HL-60 (cell line): ENCODE measurements around the gene MYO5C.
"Not testable (repeated sequence)": the region's sequence is repeated elsewhere in the genome, so short reads cannot be mapped to it uniquely, and the experiment has no call there.

Source experiments
- DNase-seq, 2 experiments: peaks; one replicate each; pipeline ENCODE4 v3.0.0-alpha.2; 2010 to 2020; ENCODE audit warnings: low read depth in 1 of 2, low spot score in 1 of 2
- H3K27ac ChIP-seq: fragments of 250-450 bp; sonication (Bioruptor Pico); replicated peaks from 2 replicates; pipeline ENCODE4 v1.5.1; 2020; ENCODE audit warnings: mild to moderate bottlenecking, moderate library complexity
- H3K27me3 ChIP-seq: fragments of 250-450 bp; sonication (Bioruptor Pico); 2 replicates; pipeline ENCODE4 v1.5.1; 2021; ENCODE audit warnings: mild to moderate bottlenecking, moderate library complexity; ENCODE audit not compliant: insufficient read depth, poor library complexity, severe bottlenecking
- H3K4me3 ChIP-seq: replicated peaks from 2 replicates; pipeline ENCODE4 v1.5.1; 2011; ENCODE audit warnings: mild to moderate bottlenecking, control low read depth, low read length; ENCODE audit not compliant: insufficient read depth
- CTCF ChIP-seq: IDR thresholded peaks from one replicate; pipeline ENCODE4 v1.5.1; 2011; ENCODE audit warnings: low read length, control low read depth, inconsistent platforms; ENCODE audit not compliant: insufficient read depth
- GABPA ChIP-seq: IDR thresholded peaks from 2 replicates; pipeline ENCODE4 v1.6.1; 2012; ENCODE audit warnings: low read depth
- POLR2AphosphoS5 ChIP-seq: IDR thresholded peaks from 2 replicates; pipeline ENCODE4 v1.6.1; 2012; ENCODE audit warnings: low read depth
- REST ChIP-seq: IDR thresholded peaks from 2 replicates; pipeline ENCODE4 v1.6.1; 2012; ENCODE audit warnings: low read depth; ENCODE audit not compliant: insufficient replicate concordance
- SPI1 ChIP-seq: IDR thresholded peaks from 2 replicates; pipeline ENCODE4 v1.6.1; 2012; ENCODE audit warnings: low read depth, mild to moderate bottlenecking, borderline replicate concordance

Gene MYO5C

GRCh38 chr15:52287114-52287513 lies 8.5 kb downstream of the MYO5C start:
- H3K27me3 ChIP-seq: no peaks in the 10 kb centered on the region
- TF ChIP-seq REST (no peak), SPI1 (no peak)
- H3K27ac ChIP-seq: no peak overlapping the region
- no peak for DNase-seq
- no peak overlapping the region for H3K4me3 ChIP-seq

GRCh38 chr15:52285941-52286340 lies 9.7 kb downstream of the MYO5C start:
- not testable (repeated sequence) for H3K27ac ChIP-seq

GRCh38 chr15:52284164-52284563 lies 11.4 kb downstream of the MYO5C start:
- H3K4me3 ChIP-seq: no peak overlapping the region
- H3K27ac ChIP-seq: no peak overlapping the region
- H3K27me3 ChIP-seq: no peaks in the 10 kb centered on the region
- TF ChIP-seq REST (no peak), POLR2AphosphoS5 (no peak), SPI1 (no peak), CTCF (no peak), GABPA (no peak)
- DNase-seq: no peak

More at GRCh38 chr15:52285941-52286340, 9.7 kb downstream of the MYO5C start:
- H3K27me3 ChIP-seq, H3K4me3 ChIP-seq, DNase-seq: not testable (repeated sequence)

GRCh38 chr15:52283281-52283680 lies 12.3 kb downstream of the MYO5C start:
- H3K4me3 ChIP-seq: no peak overlapping the region
- DNase-seq: no peak
- TF ChIP-seq SPI1 (no peak), REST (no peak), CTCF (no peak), GABPA (no peak), POLR2AphosphoS5 (no peak)
- no peak overlapping the region for H3K27ac ChIP-seq
- no peaks in the 10 kb centered on the region for H3K27me3 ChIP-seq
